UCSD-AML1 (cell line): ENCODE data around the gene CCDC8.
"Not testable (repeated sequence)": the region's sequence is repeated elsewhere in the genome, so short reads cannot be mapped to it uniquely, and the experiment has no call there.

Experiments used
- DNase-seq: peaks from one replicate; lab custom pipeline; 2025; ENCODE audit not compliant: unreplicated experiment; lab: John Stamatoyannopoulos, UW

CCDC8 gene

GRCh38 chr19:46428239-46429135, 15.1 kb upstream of the CCDC8 start, which contains the start of gene PNMA8C:
Gene PNMA8C, minus strand, starts transcription at chr19:46428936. Its CDS starts 577 bp downstream, at chr19:46428359.
- DNase-seq: peak; percentile 68

GRCh38 chr19:46427518-46428045, 14.2 kb upstream of the CCDC8 start:
- no peak for DNase-seq

GRCh38 chr19:46426506-46427162, 13.3 kb upstream of the CCDC8 start:
- DNase-seq: no peak

DNA sequence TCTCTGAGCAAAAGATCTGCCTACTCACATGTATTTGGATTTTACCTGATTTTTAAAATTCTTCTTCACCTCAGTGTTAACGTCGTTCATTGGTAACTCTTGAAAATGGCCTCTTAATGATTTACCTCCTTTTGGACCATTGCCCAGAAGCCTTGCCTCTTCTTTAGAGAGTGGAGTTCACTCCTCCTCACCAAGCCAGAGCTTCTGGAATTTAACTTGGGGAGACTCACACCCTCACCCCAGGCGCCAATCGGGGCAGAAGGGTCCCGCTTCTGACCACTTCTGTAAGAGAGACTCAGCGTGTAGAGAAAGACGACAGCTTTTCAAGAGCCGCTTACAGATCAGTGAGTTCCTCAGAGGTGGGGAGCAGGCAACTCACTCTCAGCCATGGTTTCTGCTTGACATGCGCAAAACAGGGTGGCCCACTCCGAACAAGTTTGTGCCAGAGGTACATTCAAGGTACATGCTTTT, 12.7 kb upstream of the CCDC8 start:
- DNase-seq: no peak

GRCh38 chr19:46423188-46423587, 9.8 kb upstream of the CCDC8 start:
- DNase-seq: no peak

DNA sequence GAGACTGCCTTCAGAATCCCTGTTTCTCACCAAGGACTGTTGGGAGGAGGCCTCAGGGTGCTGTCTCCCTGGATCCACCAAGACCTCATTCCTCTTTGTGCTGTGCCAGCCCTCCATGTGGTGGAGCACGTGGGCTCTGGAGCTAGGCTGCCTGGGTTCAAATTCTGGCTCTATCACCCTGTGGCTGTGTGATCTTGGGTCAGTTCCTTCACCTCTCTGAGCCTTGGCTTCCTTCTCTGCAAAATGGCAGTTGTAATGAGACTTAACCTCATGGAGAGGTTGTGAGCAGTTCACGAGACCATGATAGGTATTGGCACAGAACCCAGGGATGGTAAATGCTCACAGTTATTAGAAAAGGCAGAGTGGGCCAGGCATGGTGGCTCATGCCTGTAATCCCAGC, 9.0 kb upstream of the CCDC8 start:
- no peak for DNase-seq

- DNase-seq: no peak
These were observed 6.7 kb upstream of the CCDC8 start for GRCh38 chr19:46420056-46420455.

GRCh38 chr19:46415804-46416709, 2.7 kb upstream of the CCDC8 start:
- DNase-seq: not testable (repeated sequence)

DNA sequence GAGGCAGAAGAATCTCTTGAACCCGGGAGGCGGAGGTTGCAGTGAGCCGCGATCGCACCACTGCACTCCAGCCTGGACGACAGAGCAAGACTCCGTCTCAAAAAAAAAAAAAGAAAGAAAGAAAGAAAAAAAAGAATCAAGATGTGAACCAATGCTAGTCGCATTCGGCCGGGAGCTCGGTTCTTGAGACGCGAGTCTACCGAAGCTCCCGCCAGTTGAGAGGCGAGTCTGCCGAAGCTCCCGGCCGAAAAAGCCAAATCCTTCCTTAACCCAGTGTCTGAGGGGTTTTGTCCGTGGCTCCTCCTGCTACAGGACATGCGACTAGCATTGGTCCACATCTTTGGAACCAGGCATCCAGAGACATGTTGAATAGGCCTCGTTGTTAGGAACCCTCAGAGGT, 1.5 kb upstream of the CCDC8 start:
- DNase-seq: not testable (repeated sequence)

GRCh38 chr19:46412650-46413261, 608 bp downstream of the CCDC8 start:
- DNase-seq: no peak

- DNase-seq: no peak
These were observed 1.3 kb downstream of the CCDC8 start for GRCh38 chr19:46411925-46412649.

GRCh38 chr19:46411088-46411924, 2.1 kb downstream of the CCDC8 start:
- DNase-seq: no peak

DNA sequence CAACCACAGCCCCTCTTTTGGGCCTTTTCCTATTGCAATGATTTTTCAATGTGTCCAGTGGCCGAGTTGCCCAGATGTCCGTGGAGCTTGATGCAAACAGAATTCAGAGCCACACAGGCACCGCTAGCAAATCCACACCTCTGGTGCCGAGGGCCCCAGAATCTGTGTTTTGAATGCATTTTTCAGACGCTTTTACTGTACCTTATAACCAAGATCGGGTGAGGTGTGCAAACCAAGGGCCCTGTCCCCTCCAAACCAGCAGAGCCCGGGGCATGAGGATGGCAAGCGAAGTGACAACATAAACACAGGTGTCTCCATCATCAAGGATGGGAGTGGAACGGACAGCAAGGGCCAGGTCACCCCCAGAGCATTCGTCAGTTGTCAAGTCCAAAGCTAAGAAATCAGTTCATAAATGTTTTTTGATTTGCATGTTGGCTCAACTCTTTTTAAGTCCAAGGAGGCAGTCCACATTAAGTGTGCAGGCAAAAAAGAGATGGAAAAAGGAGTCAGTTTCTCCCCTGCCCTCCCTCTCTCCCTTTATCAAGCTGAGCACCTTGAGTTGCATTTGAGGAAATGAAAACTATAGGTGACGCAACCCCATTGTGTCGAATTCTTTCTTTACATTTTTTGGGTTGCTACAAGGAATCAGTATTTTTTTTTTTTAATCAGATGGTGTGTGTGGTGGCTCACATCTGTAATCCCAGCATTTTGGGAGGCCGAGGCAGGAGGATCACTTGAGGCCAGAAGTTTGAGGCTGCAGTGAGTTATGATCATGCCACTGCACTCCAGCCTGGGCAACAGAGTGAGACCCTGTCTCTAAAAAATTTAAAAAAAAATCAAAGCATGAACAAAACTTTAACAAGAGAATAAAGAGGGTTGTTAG, 2.9 kb downstream of the CCDC8 start:
- no peak for DNase-seq

GRCh38 chr19:46409191-46409590, 4.2 kb downstream of the CCDC8 start:
- no peak for DNase-seq

GRCh38 chr19:46408664-46409039, 4.7 kb downstream of the CCDC8 start:
- DNase-seq: no peak

GRCh38 chr19:46407856-46408663, 5.3 kb downstream of the CCDC8 start:
- no peak for DNase-seq

DNA sequence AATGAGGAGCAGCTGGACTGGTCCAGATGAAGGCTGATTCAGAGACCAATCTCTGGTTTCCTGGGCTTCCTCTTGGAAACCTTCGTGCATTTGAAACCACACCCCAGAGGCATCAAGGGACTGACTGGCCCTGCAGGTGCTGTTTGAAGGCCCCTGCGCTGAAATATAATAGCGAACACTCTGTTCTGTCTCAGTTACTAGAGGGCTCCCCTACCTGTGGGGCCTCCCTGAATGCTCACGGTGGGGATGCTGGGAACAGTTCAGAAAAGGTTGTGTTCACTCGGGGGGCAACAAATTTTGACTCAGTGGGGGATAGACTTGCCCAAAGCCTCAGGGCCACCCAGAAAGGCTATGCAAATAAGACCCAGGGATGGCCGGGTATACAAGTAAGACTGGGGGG, 6.4 kb downstream of the CCDC8 start:
- no peak for DNase-seq
